Endodermal cell (in vitro differentiated cells): Measurements from ENCODE around the gene CENPVL1. TPM values are rescaled to one million over a fixed set of nuclear protein-coding genes. Genes with fewer than 3 reads are reported as not detected.

Experiments
- DNase-seq: peaks from one replicate; pipeline ENCODE4 v3.0.0-alpha.2; 2017
- H3K27ac ChIP-seq: 2 replicates; pipeline ENCODE4 v1.5.1; 2013; ENCODE audit warnings: mild to moderate bottlenecking, low read depth, low read length, moderate library complexity
- H3K27me3 ChIP-seq: 2 replicates; pipeline ENCODE4 v1.6.1; 2013; ENCODE audit warnings: mild to moderate bottlenecking, low read length, moderate library complexity; ENCODE audit not compliant: insufficient read depth, control insufficient read depth, poor library complexity, severe bottlenecking
- H3K36me3 ChIP-seq: 2 replicates; pipeline ENCODE4 v1.7.0; 2013; ENCODE audit warnings: mild to moderate bottlenecking, low read length, moderate library complexity; ENCODE audit not compliant: control insufficient read depth, insufficient read depth
- H3K4me1 ChIP-seq: one replicate; pipeline ENCODE4 v1.7.0; 2013; ENCODE audit warnings: low read length; ENCODE audit not compliant: control insufficient read depth, insufficient read depth
- H3K4me3 ChIP-seq: 2 replicates; pipeline ENCODE4 v1.5.1; 2013; ENCODE audit warnings: mild to moderate bottlenecking, low read length, moderate library complexity
- H3K9ac ChIP-seq: 2 replicates; pipeline ENCODE4 v1.6.1; 2013; ENCODE audit warnings: mild to moderate bottlenecking, low read length, moderate library complexity; ENCODE audit not compliant: poor library complexity, severe bottlenecking; ENCODE audit errors: extremely low read depth
- H3K9me3 ChIP-seq: 2 replicates; pipeline ENCODE4 v1.6.1; 2013; ENCODE audit warnings: mild to moderate bottlenecking, low read length, moderate library complexity; ENCODE audit not compliant: control insufficient read depth
- H3K27ac Mint-ChIP-seq: 2 replicates; pipeline ENCODE4 v1.8.0; 2020; ENCODE audit warnings: mixed read lengths
- H3K27me3 Mint-ChIP-seq: 2 replicates; pipeline ENCODE4 v1.8.0; 2021; ENCODE audit warnings: mild to moderate bottlenecking, mixed read lengths; ENCODE audit not compliant: insufficient read depth
- H3K36me3 Mint-ChIP-seq: 2 replicates; pipeline ENCODE4 v1.8.0; 2020; ENCODE audit warnings: low read depth, mixed read lengths
- H3K4me1 Mint-ChIP-seq: 2 replicates; pipeline ENCODE4 v1.8.0; 2020; ENCODE audit warnings: mixed read lengths
- H3K4me3 Mint-ChIP-seq: 2 replicates; pipeline ENCODE4 v1.8.0; 2020; ENCODE audit warnings: mild to moderate bottlenecking, moderate library complexity, mixed read lengths
- H3K9me3 Mint-ChIP-seq: 2 replicates; pipeline ENCODE4 v1.8.0; 2020; ENCODE audit warnings: mild to moderate bottlenecking, mixed read lengths
- WGBS, 2 experiments: methylation state at CpG; one replicate each; pipeline versions ENCODE4 v1.1.5 to v1.1.7; 2013; ENCODE audit warnings: missing lambda C conversion rate in 2 of 2, mixed read lengths in 1 of 2; ENCODE audit not compliant: insufficient coverage in 1 of 2, insufficient read length in 1 of 2; 5-methylcytosine and 5-hydroxymethylcytosine counted together
- total RNA-seq, 2 donors: library from RNA; stranded (reverse); fragmentation: NEBNext Ultra II Directional in 1 of 2; extraction: Animal tissue kit (Norgen Biotek cat#: 25700) in 1 of 2; gene quantifications; 2 replicates in 1 of 2; 3 replicates in 1 of 2; pipeline ENCODE4 v1.2.1, GENCODE V29; 2021
- TF ChIP-seq, protein P1 (sequence below): fragments of 200-600 bp; sonication (generic); conservative IDR thresholded peaks from 2 replicates; pipeline ENCODE4 v1.5.0; 2021; ENCODE audit warnings: antibody characterized with exemption, mild to moderate bottlenecking

The CENPVL1 gene
- total RNA-seq, 2 donors from 2014 or later, result 0.53 to 0.64 TPM

DNA sequence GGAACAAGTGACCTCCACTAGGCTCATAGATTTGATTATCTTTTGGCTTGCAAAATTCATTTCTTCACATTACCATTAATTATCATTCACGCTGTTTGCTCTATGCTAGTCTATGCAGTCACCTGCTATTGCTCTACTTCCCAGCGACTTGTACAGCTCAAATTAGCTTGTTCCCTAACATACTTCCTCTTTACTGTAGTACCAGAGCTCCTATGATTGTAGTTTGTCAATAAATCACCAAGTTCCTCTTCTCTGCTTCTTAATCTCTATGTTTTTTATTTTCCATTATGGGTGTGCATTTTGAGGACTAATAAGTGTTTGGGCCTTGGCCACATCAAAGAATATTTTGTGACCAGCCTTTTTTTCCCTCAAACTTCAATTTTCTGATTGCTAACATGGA is 26.8 kb downstream of the CENPVL1 start:
- H3K4me1 Mint-ChIP-seq, result no peaks in the 10 kb centered on the region
- no peaks in the 10 kb centered on the region for H3K36me3 Mint-ChIP-seq
- Histone ChIP-seq H3K27me3 (no peaks in the 10 kb centered on the region), H3K4me1 (no peaks in the 10 kb centered on the region), H3K36me3 (no peaks in the 10 kb centered on the region), H3K9me3 (no peaks in the 10 kb centered on the region), H3K9ac (no peak overlapping the region), H3K4me3 (no peak overlapping the region), H3K27ac (no peak overlapping the region)
- no peak overlapping the region for H3K27ac Mint-ChIP-seq
- TF ChIP-seq, protein P1, sequence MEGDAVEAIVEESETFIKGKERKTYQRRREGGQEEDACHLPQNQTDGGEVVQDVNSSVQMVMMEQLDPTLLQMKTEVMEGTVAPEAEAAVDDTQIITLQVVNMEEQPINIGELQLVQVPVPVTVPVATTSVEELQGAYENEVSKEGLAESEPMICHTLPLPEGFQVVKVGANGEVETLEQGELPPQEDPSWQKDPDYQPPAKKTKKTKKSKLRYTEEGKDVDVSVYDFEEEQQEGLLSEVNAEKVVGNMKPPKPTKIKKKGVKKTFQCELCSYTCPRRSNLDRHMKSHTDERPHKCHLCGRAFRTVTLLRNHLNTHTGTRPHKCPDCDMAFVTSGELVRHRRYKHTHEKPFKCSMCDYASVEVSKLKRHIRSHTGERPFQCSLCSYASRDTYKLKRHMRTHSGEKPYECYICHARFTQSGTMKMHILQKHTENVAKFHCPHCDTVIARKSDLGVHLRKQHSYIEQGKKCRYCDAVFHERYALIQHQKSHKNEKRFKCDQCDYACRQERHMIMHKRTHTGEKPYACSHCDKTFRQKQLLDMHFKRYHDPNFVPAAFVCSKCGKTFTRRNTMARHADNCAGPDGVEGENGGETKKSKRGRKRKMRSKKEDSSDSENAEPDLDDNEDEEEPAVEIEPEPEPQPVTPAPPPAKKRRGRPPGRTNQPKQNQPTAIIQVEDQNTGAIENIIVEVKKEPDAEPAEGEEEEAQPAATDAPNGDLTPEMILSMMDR, result no peak
- no peak overlapping the region for H3K4me3 Mint-ChIP-seq
- WGBS, 2 experiments, result 89 to 100% methylated on average over 2 of the region's 2 CpGs
- H3K9me3 Mint-ChIP-seq, result peaks cover 48% of the 10 kb centered on the region
- H3K27me3 Mint-ChIP-seq, result peaks cover 19% of the 10 kb centered on the region
- DNase-seq, result no peak

DNA sequence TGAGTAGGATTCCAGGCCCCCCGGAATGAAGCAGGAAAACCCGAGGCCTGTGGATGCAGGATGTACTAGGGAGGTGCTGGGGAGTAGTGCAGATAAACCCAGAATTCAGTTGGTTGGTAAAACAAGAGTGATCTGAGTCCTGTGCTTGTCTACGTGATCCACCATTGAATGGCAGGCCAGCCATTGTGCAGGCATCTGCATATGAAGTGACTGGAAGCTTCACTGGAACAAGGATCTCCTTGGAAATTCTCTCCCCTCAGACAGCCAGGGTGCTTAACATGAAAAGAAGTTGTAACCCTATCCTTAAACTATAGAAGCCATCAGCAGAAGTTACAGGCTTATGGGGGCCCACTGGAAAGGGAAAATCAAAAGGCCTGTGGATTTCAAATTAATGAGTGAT is 32.3 kb downstream of the CENPVL1 start:
- DNase-seq, result peak; percentile 42
- Histone ChIP-seq H3K36me3 (no peaks in the 10 kb centered on the region), H3K27me3 (no peaks in the 10 kb centered on the region), H3K4me3 (peak overlapping the region; percentile 85), H3K4me1 (no peaks in the 10 kb centered on the region), H3K27ac (no peak overlapping the region), H3K9ac (no peak overlapping the region), H3K9me3 (no peaks in the 10 kb centered on the region)
- peak overlapping the region; percentile 76 for H3K4me3 Mint-ChIP-seq
- TF ChIP-seq, protein P1, result no peak
- no peak overlapping the region for H3K27ac Mint-ChIP-seq
- H3K36me3 Mint-ChIP-seq, result peaks cover 14% of the 10 kb centered on the region
- WGBS, 2 experiments, result 24 to 30% methylated on average over 2 to 3 of the region's 3 CpGs
- H3K27me3 Mint-ChIP-seq, result peaks cover 2% of the 10 kb centered on the region
- peaks cover 53% of the 10 kb centered on the region for H3K9me3 Mint-ChIP-seq
- H3K4me1 Mint-ChIP-seq, result peaks cover 6% of the 10 kb centered on the region

DNA sequence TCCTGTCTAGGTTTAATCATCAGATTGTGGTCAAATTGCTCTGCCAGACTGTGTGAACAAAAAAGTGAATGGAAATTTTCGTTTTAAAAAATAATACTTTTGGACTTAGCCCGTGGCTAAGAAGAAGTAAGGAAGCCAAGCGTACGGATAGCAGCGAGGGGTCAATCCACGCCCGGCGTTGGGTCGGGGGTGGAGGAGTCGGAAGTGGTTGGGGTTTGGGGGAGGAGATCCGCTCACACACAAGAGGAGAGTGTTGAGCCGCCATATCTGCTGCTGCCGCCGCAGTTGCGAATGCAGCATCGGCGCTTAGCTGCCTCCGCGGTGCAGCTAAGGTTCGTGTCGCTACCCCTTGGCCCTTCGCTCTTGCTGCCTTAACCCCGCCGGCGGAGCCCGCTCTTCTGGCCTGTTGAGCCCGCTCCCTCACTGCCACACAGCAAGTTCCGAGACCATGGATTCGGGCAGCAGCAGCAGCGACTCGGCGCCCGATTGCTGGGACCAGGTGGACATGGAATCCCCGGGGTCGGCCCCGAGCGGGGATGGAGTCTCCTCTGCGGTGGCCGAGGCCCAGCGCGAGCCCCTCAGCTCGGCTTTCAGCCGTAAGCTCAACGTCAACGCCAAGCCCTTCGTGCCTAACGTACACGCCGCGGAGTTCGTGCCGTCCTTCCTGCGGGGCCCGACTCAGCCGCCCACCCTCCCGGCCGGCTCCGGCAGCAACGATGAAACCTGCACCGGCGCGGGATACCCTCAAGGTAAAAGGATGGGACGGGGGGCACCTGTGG is 33.1 kb downstream of the CENPVL1 start, which contains the start of gene GSPT2:
TSS of gene GSPT2 (plus strand) at position 264 of the 779 bp plus-strand sequence. CDS start at position 449, 185 bp downstream.
- Histone ChIP-seq H3K9me3 (no peaks in the 10 kb centered on the region), H3K27ac (peak within 1 kb of the TSS; percentile 44), H3K4me1 (no peaks in the 10 kb centered on the region), H3K4me3 (peak within 1 kb of the TSS; percentile 85), H3K9ac (peak within 1 kb of the TSS; percentile 50), H3K27me3 (no peaks in the 10 kb centered on the region), H3K36me3 (no peaks in the 10 kb centered on the region)
- 0% methylated on average over 62 of the region's 63 CpGs; no CpG with 5 or more reads in 1 of the 2 experiments for WGBS, 2 experiments
- Mint-ChIP-seq H3K4me3 (peak within 1 kb of the TSS; percentile 76), H3K9me3 (peaks cover 48% of the 10 kb centered on the region), H3K36me3 (peaks cover 14% of the 10 kb centered on the region), H3K27ac (peak within 1 kb of the TSS; percentile 84), H3K27me3 (no peaks in the 10 kb centered on the region), H3K4me1 (peaks cover 6% of the 10 kb centered on the region)
- DNase-seq, result peak; percentile 79
- TF ChIP-seq, protein P1, result no peak
